Frontal cortex (tissue), 4 donors: ENCODE data around the gene GMNC. TPM values are rescaled to one million over a fixed set of nuclear protein-coding genes. Genes with fewer than 3 reads are reported as not detected.
"Not testable (repeated sequence)": the region's sequence is repeated elsewhere in the genome, so short reads cannot be mapped to it uniquely, and the experiment has no call there.

Experiments
- DNase-seq, 2 donors: peaks; one replicate each; pipeline ENCODE4 v3.0.0; 2012; ENCODE audit warnings: low spot score in 2 of 2
- FAIRE-seq: peaks from 2 replicates; lab custom pipeline; 2012; peaks lifted over from hg19 to GRCh38; lab: Jason Lieb, UNC
- total RNA-seq: library from RNA; depleted of rRNA; stranded (reverse); fragments of >200 nt; gene quantifications from one replicate; pipeline ENCODE4 v1.2.3, GENCODE V29; 2014
- donor health status: control.
- donor health status: control.
- donor health status: control.

Gene GMNC, protein sequence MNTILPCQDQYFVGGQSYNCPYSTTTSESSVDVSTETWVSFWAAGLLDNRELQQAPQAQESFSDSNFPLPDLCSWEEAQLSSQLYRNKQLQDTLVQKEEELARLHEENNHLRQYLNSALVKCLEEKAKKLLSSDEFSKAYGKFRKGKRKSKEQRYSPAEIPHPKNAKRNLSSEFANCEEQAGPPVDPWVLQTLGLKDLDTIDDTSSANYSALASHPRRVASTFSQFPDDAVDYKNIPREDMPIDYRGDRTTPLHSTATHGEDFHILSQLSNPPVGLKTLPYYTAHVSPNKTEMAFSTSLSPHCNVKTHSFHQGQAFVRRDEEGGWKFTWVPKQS
- 0.41 TPM for total RNA-seq

DNA sequence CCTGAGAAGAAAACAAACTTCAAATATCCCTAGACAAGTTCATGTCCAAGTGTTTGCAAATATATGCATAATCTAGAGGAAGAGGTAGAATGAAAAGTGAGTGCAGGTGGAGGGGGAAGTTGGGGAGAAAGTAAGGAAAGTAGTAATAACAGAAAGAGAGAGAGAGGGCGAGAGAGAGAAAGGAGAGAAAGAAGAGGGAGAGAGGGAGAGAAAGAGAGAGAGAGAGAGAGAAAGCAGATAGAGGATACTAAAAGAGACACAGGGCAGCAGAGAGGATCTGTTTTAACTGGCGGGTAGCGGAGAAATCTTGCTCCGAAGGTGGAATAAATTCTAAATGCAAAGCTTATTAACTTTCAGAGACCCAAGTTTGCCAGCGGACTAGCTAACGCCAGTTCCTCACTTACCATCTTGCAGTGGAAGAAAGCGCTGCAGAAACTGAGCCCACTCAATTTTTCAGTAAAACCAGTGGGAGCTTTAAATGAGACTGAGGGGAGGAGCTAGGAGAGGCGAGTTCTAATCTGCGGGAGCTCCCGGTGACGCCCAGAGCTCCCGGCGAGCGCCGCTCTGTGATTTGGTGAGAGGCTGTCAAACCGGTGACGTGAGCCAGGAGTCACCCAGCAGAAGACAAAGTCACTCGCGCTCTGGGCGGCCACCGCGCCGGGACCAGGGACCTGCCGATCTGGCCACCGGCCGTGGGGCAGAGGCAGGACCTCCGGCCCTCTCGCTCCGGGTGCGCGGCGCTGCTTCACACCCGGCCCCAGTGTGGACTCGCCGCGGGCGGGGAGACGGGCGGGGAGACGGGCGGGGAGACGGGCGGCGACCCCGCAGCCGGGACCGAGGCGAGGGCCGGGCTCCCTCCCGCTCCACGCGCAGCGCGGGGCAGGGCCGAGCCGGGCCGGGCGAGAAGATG is at the start of gene GMNC:
Gene GMNC, minus strand, starts transcription at position 486 of the 910 bp plus-strand sequence. Its CDS starts 79 bp downstream, at position 407.
- no peak for FAIRE-seq
- DNase-seq: peak; percentile 24 to 44

DNA sequence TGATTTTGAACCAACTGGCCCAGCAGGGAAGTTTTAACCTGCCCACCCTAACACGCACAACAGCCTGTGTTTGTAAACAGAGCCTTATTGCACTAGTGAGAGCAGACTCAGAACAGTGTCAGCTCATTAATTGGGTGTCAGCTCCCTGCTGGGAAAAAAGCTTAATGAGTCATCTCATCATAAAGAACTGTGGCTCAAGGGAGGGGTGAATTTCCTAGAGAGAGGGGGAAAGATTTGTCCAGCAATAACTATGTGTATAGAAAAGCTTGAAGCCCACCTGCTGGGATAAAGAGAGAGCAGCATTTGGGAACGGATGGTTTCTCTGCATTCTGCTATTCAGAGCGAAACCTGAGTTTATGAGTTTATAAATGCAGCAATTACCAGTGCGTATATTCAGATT is 48.9 kb upstream of the GMNC start:
- DNase-seq (no peak), FAIRE-seq (no peak)

DNA sequence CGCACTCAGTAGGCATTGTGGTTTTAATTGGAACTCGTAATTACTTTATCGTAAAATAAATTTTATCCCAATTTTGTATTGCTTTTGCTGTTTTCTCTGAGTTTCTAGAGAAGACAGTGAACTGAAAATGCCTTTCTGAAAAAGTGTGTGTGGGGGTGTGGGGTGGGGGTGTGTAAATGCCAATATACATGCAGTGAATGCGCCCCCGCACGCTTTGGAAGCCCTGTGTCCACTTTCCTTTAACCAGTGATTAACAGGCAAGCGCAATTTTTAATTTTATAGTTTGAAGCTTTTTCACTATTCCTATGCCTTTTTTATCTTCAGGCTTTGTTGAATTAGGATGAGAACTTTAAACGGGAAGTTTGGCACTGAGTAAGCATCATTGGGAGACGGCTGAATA is 47.4 kb upstream of the GMNC start:
- FAIRE-seq: no peak
- DNase-seq: no peak

DNA sequence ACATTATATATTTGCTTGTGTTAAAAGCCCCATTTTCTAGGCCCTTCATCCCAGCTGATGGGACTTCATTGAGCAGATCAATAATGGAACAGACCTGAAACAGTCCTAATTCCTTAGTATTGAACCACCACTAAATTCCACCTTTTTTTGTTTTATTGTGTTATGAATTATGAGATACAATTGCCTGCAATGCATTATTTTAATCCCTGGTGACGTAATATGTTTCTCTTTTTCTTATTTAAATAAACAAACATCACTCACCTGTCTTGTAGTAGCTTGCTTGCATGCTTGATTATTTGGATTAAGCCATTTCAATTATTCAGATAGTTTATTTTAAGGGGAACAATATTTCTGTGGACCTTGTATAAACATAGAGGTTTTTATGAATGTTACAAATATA is 40.7 kb upstream of the GMNC start:
- DNase-seq (no peak), FAIRE-seq (no peak)

DNA sequence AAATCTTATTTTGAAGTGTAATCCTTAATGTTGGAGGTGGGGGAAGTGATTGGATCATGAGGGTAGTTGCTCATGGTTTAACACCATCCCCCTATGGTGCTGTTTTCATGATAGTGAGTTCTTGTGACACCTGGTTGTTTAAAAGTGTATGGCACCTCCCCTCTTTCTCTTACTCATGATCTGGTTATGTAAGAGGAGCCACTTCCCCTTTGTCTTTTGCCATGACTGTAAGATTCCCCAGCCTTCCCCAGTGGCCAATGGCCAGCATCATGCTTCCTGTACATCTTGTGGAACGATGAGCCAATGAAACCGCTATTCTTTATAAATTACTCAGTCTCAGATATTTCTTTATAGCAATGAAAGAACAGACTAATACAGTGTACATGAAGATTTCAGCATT is 39.8 kb upstream of the GMNC start:
- DNase-seq (no peak), FAIRE-seq (no peak)

DNA sequence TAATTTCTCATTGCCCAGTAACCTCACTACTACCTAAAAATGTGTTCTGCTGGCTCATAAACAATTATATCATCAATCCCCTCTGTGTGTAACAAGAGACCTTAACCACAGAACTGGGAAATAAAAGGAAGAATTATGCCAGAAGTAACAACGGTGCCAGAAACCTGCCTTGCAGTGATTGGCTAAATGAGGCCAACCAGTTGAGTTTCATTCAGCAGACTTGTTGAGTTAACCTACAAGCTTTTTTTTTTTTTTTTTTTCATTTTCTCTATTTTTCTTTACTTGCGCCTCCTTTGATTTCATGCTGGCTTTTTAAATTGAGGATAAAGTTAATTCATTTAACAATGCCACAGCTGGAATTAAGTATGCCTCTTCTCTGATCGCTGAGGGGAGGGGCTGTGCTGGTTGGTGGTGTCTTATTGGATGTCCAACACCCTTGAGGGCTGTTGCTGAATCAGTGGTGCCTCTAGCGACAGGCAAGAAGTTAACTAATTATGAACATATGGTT is 30.0 kb upstream of the GMNC start:
- FAIRE-seq (no peak), DNase-seq (no peak)

DNA sequence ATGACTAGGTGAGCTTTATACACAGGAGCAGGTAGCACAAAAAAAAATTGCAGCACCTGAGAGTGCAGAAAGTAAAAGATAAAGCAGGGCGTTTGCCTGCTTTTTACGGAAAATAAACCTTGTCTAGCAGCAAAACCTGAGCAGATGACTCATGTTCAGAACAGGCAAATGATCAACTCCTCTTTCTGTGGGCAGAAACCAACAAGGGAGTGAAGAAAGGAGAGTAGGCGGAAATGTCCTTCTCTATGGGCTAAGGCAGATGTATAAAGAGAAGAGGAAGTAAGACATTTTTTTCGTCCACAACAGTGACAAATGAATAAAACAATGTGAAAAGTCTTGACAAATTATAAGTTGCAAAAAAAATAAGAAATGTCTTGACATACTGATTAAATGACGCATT is 24.5 kb upstream of the GMNC start:
- no peak for FAIRE-seq

DNA sequence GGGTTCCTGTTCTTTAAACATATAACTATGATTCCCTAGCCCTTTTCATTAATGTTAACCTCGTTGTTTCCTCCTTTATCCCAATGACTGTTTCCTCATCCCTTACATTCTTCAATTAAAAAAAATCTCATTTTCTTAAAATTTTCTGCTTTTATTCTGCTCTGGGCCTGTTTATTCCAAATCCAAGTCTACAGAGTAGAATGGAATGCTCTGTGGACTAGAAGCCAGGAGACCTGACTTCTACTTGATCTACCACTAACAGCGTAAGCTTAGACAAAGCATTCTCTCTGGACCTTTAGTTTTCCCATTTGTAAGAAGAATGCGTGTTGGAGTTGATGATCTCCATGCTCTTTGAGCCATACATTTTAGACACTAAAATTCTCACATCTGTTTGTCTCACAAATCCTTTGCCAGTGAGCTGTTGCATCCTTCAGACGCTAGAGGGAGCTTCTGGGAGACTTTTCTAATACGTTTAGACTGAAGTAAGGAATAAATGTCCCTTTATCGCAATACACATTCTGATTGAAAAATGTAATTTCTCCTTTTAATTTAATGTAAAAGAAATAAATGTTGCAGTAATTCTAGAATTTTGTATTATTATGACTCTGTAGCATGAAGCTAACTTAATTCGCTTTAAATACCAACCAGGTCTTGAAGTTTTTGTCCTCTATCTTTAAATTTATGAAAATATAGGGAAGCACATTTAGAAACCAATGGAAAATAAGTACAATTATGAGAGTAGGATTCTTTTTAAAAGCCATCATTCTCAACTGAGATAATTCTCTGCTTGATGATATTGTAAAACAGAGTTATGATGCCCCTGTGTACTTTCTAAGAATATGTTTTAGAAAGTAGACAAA is 21.7 kb upstream of the GMNC start:
- FAIRE-seq (peak; percentile 19), DNase-seq (peak in 1 of 2 donors; percentile 22)

More for the DNA sequence above, 24.5 kb upstream of the GMNC start:
- no peak for DNase-seq

DNA sequence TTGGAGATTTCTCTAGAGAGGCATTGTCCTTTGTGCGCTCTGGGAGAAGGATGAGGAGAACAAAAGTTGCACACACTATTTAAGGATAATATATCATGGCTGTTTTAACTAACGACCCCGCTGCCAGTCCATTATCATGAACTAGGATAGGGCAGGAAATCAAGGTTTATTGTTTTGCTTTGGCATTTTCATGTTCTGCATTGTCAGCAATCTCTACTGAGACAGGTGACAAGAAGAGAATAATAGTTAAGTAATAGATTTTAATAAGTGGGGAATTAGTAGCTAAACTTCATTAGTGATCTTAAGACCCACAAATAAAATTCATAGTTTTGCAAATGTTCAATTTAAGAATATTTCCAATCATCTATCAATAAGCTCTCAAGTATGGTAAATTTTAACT is 20.6 kb upstream of the GMNC start:
- DNase-seq: no peak
- no peak for FAIRE-seq

DNA sequence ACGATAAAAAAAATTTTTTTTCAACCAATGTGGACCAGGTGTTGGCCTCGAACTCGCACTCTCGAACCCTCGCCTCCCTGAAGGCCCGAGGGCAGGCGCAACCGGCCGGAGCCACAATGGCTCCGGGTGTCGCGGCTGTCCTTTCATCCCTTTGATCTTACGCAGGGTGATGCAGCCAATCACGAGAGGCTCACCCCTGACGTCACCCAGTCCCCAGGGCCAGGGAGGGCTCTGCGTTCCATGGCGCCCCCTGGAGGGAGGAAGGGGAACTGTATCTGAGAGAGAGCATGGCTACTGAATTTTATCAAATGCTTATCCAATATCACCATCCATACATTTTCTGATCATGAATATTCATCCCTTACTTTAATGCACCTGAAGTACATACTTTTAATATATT is 15.4 kb upstream of the GMNC start:
- DNase-seq (no peak), FAIRE-seq (no peak)

DNA sequence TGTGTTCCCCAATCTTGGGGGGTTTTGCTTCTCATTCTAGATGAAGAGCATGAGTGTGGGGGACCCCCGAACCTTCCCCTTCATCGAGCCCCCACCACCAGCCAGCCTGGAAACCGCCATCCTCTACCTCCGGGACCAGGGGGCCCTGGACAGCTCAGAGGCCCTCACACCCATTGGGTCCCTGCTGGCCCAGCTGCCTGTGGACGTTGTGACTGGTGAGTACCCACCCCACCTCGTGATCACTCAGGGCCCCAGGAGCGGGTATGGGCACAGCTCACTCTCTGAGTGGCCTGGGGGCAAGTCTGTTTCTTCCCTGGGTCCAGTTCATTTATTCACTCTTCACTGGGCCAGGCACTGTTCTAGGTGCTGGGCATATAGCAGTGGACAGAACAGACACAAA is 13.9 kb upstream of the GMNC start:
- FAIRE-seq: not testable (repeated sequence)

DNA sequence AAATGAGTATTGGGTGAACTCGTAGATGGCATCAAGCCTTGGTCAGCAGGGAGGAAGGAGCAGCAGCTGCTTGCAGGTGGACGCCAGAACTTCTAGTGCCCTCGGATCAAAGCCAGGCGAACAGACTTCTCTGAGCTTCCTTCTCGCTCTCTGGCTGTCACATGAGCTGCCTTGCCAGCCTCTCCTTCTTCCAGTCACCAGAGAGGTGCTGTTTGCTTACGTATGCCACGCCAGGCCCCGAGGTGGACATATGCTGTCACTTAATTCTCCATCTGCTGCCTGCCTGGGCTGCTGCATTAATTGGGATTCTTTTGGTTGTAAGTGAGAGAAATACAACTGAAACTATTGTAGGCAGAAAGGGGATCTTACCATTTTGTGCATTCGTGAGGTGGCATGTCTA is 12.6 kb upstream of the GMNC start:
- FAIRE-seq, DNase-seq: not testable (repeated sequence)

More for the DNA sequence above, 13.9 kb upstream of the GMNC start:
- not testable (repeated sequence) for DNase-seq

DNA sequence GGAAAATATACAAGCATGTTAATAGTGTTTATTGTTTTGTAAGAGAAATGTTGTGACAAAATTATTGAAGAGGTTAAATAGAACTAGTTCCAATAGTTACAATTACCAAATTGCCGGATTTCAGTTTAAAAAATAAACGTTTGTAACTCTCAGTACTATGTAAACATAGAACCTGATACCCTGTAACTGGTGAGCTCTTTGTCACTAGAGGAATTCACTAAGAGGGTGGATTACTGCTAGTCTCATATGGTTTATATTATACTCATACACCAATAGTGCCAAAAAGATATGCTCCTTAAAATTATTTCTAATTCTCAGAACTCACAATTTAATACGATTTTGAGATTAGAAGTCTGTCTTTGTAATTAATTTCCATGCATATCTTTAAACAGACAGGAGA is 7.6 kb upstream of the GMNC start:
- FAIRE-seq (no peak), DNase-seq (no peak)

DNA sequence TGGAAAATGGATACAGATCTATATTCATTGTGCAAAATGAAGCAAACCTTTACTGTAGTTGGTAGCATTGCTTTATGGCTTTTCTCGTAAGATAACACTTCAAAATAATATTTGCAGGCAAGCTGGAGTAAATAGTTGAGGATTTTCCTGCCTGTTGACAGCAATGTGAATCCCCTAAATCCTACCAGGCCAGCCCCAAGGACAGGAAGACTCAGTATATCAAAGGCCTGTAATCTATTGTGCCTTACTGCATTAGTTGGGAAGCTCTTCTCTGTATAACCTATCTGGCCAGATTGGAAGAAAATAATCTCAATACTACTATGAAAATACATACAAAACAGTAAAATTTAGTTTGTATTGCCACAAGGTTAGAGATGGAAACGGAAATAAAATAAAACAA is 4.6 kb upstream of the GMNC start:
- FAIRE-seq (no peak), DNase-seq (no peak)

DNA sequence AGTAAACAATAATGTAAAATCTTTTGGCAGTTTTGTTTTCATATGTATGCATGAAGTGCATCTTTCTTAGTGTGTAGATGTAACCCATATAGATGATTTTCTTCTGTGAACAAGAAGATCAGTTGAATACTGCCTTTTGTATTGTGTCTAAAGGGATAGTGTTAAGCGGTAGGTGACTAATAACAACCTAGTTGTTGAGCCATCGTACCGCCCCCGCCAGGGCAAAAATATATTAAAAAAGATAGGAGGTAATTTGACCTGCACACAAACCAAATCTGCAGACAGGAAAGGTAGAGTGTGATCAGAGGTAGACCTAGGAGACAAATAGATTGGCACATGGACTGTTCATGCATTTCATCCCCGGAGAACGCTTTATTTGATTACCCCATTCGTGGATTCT is 3.3 kb upstream of the GMNC start:
- no peak for DNase-seq
- no peak for FAIRE-seq

DNA sequence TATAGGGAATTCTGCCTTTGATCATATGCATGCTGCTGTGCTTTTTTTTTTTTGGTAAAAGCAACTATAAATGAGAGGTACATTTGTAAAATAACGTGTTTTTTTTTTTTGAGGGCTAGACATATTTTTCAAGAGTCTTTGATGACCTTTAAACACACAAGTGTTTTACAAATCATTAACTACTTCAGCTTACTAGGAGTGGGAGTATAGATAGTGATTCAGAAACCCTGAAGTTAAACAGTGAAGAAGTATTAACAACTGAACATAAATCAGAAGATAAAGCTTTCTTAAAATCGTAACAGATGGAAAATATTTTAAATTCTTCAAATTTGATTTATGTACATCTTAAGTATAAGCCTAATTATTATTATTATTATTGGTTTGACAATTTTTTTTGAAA is 2.9 kb upstream of the GMNC start:
- FAIRE-seq: no peak
- DNase-seq: no peak

DNA sequence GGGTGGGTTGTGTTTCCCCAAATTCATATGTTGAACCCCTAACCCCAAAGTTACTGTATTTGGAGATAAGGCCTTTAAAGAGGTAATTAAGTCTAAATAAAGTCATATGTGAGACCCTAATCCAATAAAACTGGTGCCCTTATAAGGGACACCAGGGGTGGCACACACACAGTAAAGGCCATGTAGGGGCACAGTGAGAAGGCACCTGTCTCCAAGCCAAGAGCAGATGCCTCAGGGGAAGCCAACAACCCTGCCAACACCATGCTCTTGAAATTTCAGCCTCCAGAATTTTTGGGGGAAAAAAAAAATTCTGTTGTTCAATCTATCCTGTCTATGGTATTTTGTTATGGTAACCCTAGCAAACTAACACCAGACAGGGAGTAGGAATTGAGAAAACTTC is 1.5 kb upstream of the GMNC start:
- FAIRE-seq: no peak
- DNase-seq: no peak

DNA sequence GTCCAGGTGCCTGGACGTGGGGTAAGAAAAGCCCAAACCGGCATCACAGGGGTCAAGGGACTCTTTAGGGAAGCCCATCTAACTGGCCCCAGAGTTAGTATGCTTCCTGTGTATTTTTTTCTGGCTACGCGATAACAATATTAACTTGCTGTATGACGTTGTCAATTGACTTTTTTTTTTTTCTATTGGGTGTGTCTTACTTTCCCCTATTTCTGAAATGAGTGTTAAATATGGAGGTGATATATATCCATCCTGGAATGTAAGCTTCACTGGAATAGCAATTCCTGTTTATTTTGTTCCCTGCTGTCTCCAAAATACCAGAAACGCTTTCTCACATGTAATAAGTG is 598 bp upstream of the GMNC start:
- DNase-seq: no peak
- FAIRE-seq: no peak

DNA sequence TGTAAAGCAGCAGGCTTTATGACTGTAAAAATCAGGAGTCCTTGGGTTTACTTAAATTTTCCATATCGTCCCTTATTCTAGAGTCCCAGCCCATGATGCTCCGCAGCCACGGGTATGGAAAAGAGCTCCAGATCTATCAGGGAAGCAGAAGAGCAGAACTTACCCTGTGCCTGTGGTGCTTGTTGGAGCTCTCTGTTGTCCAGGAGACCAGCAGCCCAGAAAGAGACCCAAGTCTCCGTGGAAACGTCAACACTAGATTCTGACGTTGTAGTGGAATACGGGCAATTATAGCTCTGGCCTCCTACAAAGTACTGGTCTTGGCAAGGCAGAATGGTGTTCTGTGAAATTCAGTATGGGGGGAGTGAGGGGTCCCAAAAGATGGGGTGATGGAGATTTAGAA is 2.0 kb downstream of the GMNC start:
- DNase-seq: no peak
- no peak for FAIRE-seq

DNA sequence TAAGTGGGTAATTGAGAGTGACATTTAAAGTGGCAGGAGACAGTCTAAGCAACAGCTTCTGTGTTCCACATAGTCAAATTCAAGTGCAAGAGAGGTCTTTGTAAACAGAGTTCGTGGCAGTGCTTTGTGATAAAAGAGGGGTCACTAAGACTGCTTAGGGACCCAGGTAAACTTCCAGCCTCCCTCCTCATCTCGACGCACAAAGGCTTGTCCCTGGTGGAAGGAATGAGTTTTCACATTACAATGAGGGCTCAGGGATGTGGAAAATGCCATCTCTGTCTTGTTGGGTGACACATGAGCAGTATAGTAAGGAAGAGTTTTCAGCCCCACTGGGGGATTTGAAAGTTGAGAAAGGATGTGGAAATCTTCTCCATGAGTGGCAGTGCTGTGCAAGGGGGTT is 7.3 kb downstream of the GMNC start:
- FAIRE-seq (no peak), DNase-seq (no peak)
